ENCODE data around the gene KIAA2012. TPM values are rescaled to one million over a fixed set of nuclear protein-coding genes. Genes with fewer than 3 reads are reported as not detected.

Gene KIAA2012
- total and polyA plus RNA-seq, 4 donors, result under 0.01 to 0.61 (median 0.42) TPM

- TF ChIP-seq EGR1 (IDR thresholded peaks at IDR 0.05; ENCODE audit: low read depth in 2 of 2), result no peak
- H3K9ac ChIP-seq (ENCODE audit: low read depth in 1 of 2, low read length in 2 of 2), result no peak overlapping the region
- DNase-seq (ENCODE audit: low spot score), result no peak
- H3K9me3 ChIP-seq (ENCODE audit: control insufficient read depth in 4 of 4, low read length in 3 of 4), result no peaks in the 10 kb centered on the region
- H3K27me3 ChIP-seq (ENCODE audit: control insufficient read depth in 4 of 4, insufficient read depth in 4 of 4, low read length in 3 of 4), result no peaks in the 10 kb centered on the region
- WGBS, result 79% methylated on average over 2 of the region's 2 CpGs
- H3K4me1 ChIP-seq (ENCODE audit: control insufficient read depth in 4 of 4, insufficient read depth in 4 of 4, low read length in 3 of 4), result no peaks in the 10 kb centered on the region
- no peak overlapping the region for H3K27ac ChIP-seq (ENCODE audit: low read depth in 1 of 2, low read length in 2 of 2)
- no peak overlapping the region for H3K4me3 ChIP-seq (ENCODE audit: low read depth in 1 of 3, low read length in 3 of 3)
- H3K36me3 ChIP-seq (ENCODE audit: control insufficient read depth in 4 of 4, insufficient read depth in 3 of 4, low read depth in 1 of 4, low read length in 3 of 4), result no peaks in the 10 kb centered on the region
Observed at GRCh38 chr2:202066875-202067274, 6.2 kb upstream of the KIAA2012 start.

DNA sequence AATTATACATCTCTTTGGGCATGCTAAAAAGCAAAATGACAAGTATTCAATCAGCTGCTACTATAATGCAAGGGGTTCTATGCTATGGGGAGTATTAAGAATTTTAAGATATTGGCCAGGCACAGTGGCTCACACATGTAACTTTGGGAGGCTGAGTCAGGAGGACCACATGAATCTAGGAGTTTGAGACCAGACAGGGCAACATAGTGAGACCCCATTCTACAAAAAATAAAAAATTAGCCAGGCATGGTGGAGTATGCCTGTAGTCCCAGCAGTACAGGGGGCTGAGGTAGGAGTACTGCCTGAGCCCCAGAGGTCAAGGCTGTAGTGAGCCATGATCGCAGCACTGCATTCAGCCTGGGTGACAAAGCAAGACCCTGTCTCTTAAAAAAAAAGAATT, 5.5 kb upstream of the KIAA2012 start:
- no peaks in the 10 kb centered on the region for H3K36me3 ChIP-seq (ENCODE audit: control insufficient read depth in 4 of 4, insufficient read depth in 3 of 4, low read depth in 1 of 4, low read length in 3 of 4)
- H3K4me1 ChIP-seq (ENCODE audit: control insufficient read depth in 4 of 4, insufficient read depth in 4 of 4, low read length in 3 of 4), result no peaks in the 10 kb centered on the region
- DNase-seq (ENCODE audit: low spot score), result no peak
- WGBS, result 96% methylated on average over 1 of the region's 1 CpG
- no peak for TF ChIP-seq TAF1 (conservative IDR thresholded peaks at IDR 0.05)
- no peak for TF ChIP-seq YY1 (IDR thresholded peaks at IDR 0.05)
- TF ChIP-seq HNF4G (IDR thresholded peaks at IDR 0.05), result no peak
- no peak for TF ChIP-seq RXRA (IDR thresholded peaks at IDR 0.05)
- TF ChIP-seq RAD21 (IDR thresholded peaks at IDR 0.05), result no peak
- no peak for TF ChIP-seq JUND (IDR thresholded peaks at IDR 0.05)
- TF ChIP-seq SP1 (IDR thresholded peaks at IDR 0.05), result no peak
- no peak overlapping the region for H3K9ac ChIP-seq (ENCODE audit: low read depth in 1 of 2, low read length in 2 of 2)
- H3K27ac ChIP-seq (ENCODE audit: low read depth in 1 of 2, low read length in 2 of 2), result no peak overlapping the region
- no peaks in the 10 kb centered on the region for H3K9me3 ChIP-seq (ENCODE audit: control insufficient read depth in 4 of 4, low read length in 3 of 4)
- H3K27me3 ChIP-seq (ENCODE audit: control insufficient read depth in 4 of 4, insufficient read depth in 4 of 4, low read length in 3 of 4), result no peaks in the 10 kb centered on the region
- H3K4me3 ChIP-seq (ENCODE audit: low read depth in 1 of 3, low read length in 3 of 3), result no peak overlapping the region

DNA sequence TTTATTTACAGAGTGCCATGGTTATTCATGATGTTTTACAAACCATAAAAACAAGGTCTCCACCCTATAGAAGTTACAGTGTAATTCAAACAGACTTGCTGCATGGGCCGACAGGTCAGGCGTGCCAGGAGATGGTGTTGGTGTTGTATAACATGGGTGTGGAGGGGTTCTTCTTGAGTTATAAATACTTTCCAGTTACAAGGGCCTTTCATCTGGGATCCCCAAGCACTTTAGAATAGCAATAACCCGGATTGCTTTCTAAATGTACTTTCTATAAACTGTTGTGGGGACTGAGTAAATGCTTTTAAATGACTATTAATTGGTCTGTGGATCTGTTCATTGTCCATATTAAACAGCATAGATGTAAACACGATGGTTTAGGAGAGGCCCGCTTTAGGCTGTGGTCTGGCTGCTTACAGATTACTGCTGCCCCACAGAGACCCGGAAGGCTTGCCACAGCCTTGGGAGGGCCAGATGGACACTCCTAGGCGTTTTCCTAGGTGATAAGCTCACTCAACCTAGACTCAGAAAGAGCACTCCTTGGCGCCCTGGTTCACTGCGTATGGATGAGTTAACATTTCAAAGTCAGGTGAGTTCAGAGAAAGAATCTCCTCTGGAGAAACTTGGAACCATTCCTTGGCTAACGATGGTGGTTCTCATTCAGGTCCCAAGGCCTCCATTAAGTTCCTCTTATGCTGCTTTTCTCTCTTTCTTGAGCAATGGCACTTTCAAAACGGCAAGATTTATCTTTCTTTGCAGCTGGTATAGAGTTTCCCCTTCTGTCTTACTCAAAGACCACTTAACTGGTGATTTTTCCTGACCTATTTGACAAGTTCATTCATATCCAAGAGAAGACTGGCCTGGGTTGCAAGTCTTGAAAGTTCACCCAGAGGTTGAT, 3.6 kb upstream of the KIAA2012 start:
- peak; percentile 70 for DNase-seq (ENCODE audit: low spot score)

More for the DNA sequence above, 3.6 kb upstream of the KIAA2012 start:
- H3K9ac ChIP-seq (ENCODE audit: low read depth in 1 of 2, low read length in 2 of 2), result no peak overlapping the region
- H3K27me3 ChIP-seq (ENCODE audit: control insufficient read depth in 4 of 4, insufficient read depth in 4 of 4, low read length in 3 of 4), result no peaks in the 10 kb centered on the region
- no peaks in the 10 kb centered on the region for H3K4me1 ChIP-seq (ENCODE audit: control insufficient read depth in 4 of 4, insufficient read depth in 4 of 4, low read length in 3 of 4)
- H3K27ac ChIP-seq (ENCODE audit: low read depth in 1 of 2, low read length in 2 of 2), result no peak overlapping the region
- no peak overlapping the region for H3K4me3 ChIP-seq (ENCODE audit: low read depth in 1 of 3, low read length in 3 of 3)
- H3K36me3 ChIP-seq (ENCODE audit: control insufficient read depth in 4 of 4, insufficient read depth in 3 of 4, low read depth in 1 of 4, low read length in 3 of 4), result no peaks in the 10 kb centered on the region
- 79% methylated on average over 11 of the region's 11 CpGs for WGBS
- H3K9me3 ChIP-seq (ENCODE audit: control insufficient read depth in 4 of 4, low read length in 3 of 4), result no peaks in the 10 kb centered on the region
- TF ChIP-seq RXRA (IDR thresholded peaks at IDR 0.05), result no peak
- no peak for TF ChIP-seq HNF4A (conservative IDR thresholded peaks at IDR 0.05)
- TF ChIP-seq FOXA1 (IDR thresholded peaks at IDR 0.05), result no peak
- no peak for TF ChIP-seq REST (IDR thresholded peaks at IDR 0.05)
- no peak for TF ChIP-seq ZBTB33 (IDR thresholded peaks at IDR 0.05)
- no peak for TF ChIP-seq SP1 (IDR thresholded peaks at IDR 0.05)
- TF ChIP-seq JUND (IDR thresholded peaks at IDR 0.05), result no peak
- TF ChIP-seq ATF3 (IDR thresholded peaks at IDR 0.05), result no peak
- TF ChIP-seq YY1 (IDR thresholded peaks at IDR 0.05), result no peak
- no peak for TF ChIP-seq MAX (IDR thresholded peaks at IDR 0.05)
- TF ChIP-seq TAF1 (conservative IDR thresholded peaks at IDR 0.05), result no peak
- TF ChIP-seq RAD21 (IDR thresholded peaks at IDR 0.05), result no peak
- no peak for TF ChIP-seq GABPA (IDR thresholded peaks at IDR 0.05 in 1 of 2, conservative IDR thresholded peaks at IDR 0.05 in 1 of 2)
- no peak for TF ChIP-seq NR2F2 (IDR thresholded peaks at IDR 0.05)
- no peak for TF ChIP-seq EGR1 (IDR thresholded peaks at IDR 0.05; ENCODE audit: low read depth in 2 of 2)
- no peak for TF ChIP-seq CTCF (IDR thresholded peaks at IDR 0.05; ENCODE audit: low read depth, low read length, missing input control)
- TF ChIP-seq HNF4G (IDR thresholded peaks at IDR 0.05), result no peak
- no peak for TF ChIP-seq FOXA2 (IDR thresholded peaks at IDR 0.05)
